GM21737 (cell line): ENCODE measurements around the gene SIX2.
"Not testable (repeated sequence)": the region's sequence is repeated elsewhere in the genome, so short reads cannot be mapped to it uniquely, and the experiment has no call there.

Experiments
- ATAC-seq: cut with Tn5 transposase; IDR thresholded peaks from one replicate; pipeline ENCODE4 v1.9.1; 2021; ENCODE audit warnings: mild to moderate bottlenecking, moderate library complexity; ENCODE audit not compliant: unreplicated experiment

The SIX2 gene

DNA sequence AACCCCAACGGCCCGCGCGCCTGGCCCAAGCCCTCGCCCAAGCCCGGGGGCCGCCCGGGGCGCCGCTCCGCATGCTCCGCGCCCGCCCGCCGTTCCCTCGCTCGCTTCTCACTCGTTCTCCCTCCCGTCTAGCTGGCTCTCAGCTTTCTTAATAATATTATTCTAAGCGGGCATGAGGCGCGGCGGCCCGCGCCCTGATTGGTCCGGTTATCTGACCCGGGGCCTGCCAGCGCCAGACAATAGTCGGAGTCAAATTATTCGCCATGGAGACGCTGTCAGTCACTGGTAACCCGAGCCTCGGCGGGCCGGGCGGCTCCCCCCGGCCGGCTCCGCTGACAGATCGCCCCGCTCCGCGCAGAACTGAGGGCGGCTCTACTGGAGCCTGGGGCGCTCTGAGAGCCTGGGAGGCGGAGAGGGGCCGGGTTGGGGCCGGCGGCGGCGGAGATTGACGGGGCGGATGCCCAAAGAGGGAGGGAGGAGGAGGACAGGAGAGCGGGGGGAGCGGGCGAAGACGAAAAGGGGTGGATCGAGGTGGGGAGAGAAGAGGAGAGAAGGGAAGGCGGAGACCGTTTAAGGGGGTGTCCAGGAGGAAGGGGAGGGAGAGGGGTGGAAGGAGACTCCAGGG, at the start of gene SIX2:
Gene SIX2 (minus strand): TSS at position 150 of the 625 bp plus-strand sequence. CDS start 342 bp downstream, outside the sequence.
- ATAC-seq: no peak

DNA sequence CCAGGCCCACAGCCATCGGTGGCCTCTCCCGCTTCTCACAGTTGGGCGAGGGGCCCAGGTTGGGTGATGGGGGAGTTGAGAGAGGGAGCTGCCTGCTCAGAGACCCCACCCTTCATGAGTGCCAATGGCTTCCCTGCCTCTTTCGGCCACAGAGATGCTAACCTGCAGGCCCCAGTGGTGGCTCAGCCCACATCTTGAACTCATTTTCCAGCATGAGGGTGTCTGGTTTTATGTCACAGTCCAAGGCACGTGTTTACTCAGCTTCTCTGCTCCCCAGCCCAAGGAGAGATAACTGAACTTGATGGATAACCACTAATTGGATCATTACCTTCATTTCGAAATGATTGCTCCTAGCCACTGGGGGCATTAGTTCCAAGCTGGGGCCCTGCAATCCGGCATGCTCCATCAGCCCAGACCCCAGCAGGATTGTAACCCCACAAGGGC, 45.9 kb upstream of the SIX2 start:
- no peak for ATAC-seq

DNA sequence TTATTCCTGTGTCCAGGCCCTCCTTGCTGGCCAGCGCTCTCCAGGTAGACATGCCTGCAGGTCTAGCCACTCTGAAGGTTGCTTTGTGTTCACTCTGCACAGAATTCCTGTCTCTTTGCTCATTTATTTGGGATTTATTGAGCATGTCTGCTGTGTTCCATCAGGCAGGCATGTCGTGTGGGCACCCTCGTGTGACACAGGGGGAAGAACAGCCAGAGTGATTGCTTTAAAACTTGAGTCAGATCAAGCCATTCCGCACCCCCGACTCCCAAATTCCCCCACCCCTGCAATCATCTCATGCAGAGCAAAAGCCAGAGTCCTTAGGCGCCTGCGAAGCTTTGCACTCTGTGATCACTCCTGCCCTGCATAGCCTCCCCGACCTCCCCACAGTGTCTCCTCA, 44.7 kb upstream of the SIX2 start:
- no peak for ATAC-seq

DNA sequence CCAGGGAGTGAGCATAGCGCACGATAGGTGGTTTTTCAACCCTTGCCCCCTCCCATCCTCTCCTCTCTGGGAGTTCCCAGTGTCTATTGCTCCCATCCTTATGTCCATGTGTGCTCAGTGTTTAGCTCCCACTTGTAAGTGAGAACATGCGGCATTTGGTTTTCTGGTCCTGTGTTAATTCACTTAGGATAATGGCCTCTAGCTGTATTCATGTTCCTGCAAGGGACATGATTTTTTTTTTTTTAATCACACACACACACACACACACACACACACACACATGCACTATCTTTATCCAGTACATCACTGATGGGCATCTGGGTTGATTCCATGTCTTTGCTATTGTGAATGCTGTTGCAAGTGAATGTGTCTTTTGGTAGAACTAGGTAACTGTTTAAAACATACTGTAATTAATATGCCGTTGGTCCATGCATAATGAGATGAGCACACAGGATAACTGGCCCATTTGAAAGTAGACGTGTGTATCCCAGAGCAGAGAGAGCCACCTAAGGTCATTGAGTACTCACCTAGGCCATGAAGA, 43.2 kb upstream of the SIX2 start:
- no peak for ATAC-seq

DNA sequence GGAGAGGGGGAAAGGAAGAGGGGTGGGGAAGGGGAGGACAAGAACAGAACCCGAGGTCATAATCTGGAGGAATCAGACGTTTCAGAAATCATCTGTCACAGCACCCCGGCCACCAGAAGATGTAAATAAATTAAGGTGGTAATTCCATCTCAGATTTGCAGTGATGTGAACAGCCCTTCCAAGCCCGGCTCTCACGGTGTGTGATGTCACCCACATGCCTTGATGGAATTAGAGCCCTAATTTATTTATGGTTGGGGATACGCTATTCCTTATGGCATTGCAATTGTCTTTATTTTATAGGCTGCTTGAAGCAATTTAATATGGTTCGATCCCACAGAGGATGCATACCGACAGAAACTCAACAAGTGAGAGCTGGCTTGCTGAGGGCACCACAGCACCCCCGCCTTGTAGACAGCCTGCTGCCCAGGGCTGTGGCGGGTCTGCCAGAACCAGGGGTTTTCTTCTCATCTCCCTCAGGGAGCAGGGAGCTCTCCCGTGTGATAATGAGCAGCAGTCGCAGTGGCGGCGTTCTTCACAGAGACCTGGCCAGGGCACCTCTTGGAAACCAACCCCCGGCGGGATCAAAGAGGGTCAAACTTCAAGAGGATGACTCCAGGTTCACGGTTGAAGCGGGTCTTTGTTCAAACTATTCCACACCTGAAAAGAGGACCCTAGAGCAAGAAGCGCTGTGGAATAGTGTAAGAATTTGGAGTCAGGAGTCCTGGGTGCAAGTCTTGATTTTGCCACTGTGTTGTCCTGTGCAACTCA, 40.5 kb upstream of the SIX2 start:
- ATAC-seq: no peak

DNA sequence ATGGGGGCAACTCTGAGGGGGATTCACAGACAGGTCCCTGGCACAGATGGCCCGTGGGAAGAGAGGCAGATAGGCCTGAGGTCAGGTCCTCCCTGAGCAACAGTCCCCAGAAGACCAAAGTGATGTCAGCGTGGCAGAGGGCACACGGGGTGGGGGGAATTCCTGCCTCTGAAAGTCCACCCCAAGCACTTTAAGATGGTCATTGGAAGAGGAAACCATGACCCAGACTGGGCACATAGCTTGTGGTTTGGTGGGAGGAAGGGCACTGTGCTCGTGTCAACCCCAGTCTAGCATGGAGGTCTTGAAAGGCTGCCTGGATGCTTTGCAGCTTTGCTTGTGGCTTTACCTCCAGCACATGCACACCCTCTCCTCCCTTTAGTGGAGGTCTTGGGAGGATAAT, 38.0 kb upstream of the SIX2 start:
- ATAC-seq: no peak

DNA sequence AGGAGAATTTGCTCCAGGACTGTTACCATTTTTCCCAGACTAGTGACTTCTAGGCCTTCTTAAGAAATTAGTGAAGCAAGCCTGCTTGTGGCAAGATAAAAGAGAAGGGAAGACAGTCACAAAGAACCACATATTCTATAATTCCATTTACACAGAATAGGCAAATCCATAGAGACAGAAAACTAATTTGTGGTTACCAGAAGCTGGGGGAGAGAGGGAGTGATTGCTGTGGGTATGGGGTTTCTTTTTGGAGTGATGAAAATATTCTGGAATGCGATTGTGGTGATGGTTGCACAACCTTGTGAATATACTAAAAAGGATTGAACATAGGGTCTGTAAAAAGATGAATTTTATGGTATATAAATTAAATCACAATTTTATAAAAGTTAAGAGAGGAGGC, 37.5 kb upstream of the SIX2 start:
- no peak for ATAC-seq

DNA sequence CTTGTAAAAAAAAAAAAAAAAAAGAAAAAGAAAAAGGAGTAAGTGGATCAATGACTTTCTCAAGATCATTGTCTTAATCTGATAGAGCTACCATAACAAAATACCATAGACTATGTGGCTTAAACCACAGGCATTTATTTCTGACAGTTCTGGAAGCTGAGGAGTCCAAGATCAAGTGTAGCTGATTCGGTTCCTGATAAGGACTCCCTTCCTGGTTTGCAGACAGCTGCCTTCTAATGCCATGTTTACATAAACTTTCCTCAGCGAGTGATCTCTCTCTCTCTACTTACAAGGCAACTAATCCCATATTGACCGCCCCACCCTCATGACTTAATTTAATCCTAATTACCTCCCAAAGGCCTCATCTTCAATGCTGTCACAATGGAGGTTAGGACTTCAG, 36.5 kb upstream of the SIX2 start:
- no peak for ATAC-seq

DNA sequence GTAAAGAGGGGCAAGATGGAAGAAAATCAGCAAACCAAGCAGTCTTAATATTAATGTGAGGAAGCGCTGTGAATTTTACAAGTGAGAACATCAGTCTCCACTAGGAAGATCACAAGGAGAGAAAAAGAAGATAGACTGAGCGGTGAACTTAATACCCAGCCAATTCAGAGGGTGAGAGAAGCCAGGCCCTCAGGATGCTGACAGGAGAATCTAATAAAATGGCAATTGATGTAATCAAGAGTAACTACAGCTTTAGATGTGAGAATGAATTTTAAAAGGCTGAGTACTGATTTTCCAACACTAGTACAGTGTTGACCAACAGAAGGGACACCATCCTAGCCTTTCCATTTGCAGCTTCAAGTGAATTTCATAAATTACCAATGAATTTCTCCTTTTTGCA, 35.7 kb upstream of the SIX2 start:
- ATAC-seq: no peak

DNA sequence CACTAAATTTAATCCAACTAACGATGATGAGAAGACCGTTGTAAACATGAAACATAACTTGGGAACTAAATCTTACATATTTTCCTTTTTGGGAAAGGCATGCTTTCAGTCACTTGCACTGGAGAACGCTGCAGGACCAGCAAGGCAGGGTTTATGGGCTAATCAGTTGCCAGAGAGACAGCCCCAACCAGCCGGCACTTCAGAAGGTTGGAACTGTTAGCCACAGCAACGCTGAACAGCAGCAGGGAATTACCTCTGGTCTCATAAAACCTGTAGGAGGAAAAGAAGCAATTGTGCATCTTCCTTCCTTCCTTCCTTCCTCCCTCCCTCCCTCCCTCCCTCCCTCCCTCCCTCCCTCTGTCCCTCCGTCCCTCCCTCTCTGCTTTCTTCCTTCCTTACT, 33.9 kb upstream of the SIX2 start:
- ATAC-seq: no peak

DNA sequence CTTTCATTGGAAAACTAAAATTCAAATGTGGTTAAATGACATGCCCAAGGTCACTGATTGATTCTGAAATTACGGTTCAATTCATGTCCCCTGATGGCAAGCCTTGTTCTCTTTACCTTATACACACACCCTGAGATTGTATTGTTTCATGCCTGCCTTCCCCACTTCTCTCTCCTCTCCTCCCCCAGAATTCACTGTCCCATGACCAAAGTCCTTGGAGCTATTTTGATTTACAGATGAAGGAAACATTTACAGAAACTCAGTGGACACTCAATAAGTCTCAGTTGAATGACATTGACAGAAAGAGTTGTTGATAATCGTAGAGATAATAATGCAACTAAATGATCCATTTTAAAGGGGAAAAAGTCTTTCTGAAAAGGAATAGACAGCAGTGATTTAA, 33.1 kb upstream of the SIX2 start:
- ATAC-seq: no peak

DNA sequence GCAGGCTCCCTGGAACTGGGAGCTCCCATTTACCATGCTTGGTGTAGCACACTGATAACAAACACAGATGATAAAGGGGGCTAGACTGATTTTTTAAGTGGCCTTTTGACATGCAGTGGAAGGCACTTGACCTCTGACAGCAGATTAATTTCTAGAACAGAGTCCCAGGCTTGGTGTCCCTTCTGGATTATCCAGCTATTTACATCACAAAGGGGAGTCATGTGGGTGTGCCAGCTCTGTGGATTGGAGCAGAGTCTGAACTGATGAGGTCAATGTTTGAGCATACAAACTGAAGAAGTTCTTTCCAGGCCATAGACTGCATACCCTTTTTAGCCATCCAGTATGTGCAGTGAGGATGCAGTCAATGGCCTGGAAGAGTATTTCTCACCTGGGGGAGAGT, 31.5 kb upstream of the SIX2 start:
- no peak for ATAC-seq

DNA sequence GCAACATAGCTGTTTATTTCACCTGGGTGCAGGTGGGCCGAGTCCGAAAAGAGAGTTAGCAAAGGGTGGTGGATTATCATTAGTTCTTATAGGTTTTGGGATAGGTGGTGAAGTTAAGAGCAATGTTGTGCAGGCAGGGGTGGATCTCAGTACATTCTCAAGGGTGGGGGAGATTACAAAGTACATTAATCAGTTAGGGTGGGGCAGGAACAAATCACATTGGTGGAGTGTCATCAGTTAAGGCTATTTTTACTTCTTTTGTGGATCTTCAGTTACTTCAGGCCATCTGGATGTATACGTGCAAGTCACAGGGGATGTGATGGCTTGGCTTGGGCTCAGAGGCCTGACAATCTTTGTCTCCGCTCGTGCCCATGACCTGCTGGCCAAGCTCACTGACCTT, 30.6 kb upstream of the SIX2 start:
- not testable (repeated sequence) for ATAC-seq

DNA sequence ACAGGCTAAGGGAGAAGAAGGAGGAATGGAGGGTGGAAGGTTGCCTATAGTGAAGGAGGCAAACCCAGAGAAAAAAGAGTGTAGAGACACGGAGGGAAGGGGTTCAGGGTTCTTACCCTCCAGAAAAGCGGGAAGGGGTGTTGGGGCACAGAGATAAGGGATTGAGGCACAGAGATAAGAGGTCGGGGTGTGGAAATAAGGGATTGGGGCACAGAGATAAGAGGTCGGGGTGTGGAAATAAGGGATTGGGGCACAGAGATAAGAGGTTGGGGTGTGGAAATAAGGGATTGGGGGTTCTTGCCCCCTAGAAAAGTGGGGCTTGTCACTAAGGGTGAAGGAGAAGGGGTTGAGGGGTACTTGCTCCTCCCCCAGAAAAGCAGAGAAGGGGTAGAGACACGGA, 29.6 kb upstream of the SIX2 start:
- ATAC-seq: not testable (repeated sequence)

DNA sequence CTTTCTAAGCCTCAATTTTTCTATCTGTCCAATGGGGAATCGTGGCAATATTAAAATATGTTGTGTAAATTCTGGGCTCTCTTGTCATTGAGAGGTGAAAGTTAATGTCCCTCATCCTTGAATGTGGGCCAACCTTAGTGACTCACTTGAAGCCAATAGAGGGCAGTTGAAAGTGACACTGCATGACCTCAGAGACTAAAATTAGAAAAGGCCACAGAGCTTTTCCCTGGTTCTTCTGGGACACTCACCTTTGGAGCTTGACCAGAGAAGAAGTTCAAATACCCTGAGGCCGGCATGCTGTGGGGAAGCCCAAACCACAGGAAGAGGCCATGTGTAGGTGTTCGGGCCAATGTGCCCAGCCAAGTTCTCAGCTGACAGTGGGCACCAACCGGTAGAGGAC, 24.1 kb upstream of the SIX2 start:
- no peak for ATAC-seq

DNA sequence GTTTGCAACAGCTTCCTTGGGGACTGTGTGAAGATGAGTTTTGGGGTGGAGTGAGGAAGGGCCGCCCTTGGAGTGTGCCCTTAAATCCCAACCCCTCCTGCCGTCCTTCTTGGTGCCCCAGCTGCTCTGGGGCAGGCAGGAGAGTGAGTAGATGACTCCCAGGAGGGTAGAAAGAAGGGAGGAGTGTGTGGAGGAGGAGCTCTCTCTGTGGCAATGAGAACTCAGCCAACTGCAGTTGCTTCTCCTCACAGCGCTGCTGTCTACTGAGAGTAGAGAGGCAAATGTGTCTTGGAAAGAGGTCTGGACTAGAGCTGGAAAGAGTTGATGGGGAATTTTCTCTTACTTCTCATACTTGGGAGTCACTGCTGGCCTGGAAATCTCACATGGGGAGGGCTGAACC, 21.8 kb upstream of the SIX2 start:
- ATAC-seq: no peak

DNA sequence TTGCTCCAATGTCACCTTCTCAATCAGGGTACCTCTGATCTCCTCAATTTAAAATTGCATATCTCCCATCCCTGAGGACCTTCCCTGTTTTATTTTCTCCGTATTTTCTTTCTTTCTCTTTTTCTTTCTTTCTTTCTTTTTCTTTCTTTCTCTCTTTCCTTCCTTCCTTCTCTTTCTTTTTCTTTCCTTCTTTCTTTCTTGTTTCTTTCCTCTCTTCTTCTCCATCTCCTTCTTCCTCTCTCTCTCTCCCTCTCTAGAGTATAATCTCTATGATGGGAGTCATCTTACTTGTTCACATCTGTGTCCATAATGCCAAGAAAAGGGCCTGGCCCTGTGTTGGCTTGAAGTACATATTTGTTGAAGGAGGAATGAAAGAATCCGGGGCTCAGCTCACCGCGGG, 21.3 kb upstream of the SIX2 start:
- ATAC-seq: no peak

DNA sequence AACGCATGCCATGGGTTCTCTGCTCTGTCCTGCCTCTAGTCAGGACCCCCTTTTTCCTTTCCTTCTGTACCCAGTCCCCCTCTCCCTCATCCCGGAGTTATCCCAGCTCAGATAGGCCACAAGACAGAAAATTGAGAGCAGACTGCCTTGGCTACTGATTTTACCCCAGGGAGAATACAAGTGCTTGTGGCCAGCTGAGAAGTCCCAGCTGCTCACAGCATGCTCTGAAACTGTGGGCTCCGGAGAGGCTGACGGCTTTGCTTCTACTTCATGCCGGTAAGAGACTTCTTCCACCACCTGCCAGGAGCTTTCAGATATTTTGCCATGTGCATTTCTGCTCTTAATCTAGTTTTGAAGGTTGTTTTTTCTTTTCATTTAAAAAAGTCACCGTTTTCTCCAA, 20.0 kb upstream of the SIX2 start:
- ATAC-seq: no peak

DNA sequence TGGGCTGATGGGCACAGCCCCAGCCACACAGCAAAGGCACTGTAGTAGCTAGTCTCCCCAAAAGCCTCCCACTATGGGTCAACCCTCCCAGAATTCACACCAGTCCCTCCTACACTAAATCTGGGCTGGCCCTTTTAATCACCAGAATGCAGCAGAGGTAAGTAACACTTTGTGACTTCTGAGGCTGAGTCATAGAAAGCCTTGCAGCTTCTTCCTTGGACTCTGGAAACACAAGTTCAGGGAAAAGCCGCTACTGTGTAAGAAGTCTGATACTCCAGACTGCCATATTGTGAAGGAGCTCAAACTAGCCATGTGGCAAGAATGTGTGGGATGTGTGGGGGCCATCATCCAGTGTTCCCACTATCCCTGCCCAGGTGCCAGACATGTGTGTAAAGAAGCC, 19.0 kb upstream of the SIX2 start:
- no peak for ATAC-seq

DNA sequence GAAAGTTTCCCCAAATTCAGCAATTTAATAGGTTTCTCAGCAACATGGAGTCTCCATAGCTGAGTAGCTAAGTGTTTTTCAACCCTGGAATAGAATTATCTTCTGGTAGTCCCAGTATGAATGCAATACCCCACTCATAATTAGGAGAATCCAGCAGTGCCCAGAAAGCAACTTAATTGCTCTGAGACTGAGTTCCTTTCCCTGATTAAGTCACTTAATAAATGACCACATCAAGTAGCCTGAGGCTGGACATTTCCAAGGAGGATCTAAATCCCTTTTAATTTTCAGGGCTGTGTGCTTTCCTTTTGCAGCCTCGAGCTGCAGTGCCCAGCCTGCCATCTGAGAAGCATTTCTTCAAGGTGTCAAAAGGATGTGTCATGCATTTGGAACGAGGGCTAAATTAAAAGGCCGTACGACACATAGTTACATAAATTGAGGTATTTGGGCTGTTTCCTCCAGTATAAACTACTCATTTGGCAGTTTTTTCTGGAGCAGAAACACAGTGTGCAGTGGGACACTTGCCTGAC, 17.7 kb upstream of the SIX2 start:
- ATAC-seq: no peak

DNA sequence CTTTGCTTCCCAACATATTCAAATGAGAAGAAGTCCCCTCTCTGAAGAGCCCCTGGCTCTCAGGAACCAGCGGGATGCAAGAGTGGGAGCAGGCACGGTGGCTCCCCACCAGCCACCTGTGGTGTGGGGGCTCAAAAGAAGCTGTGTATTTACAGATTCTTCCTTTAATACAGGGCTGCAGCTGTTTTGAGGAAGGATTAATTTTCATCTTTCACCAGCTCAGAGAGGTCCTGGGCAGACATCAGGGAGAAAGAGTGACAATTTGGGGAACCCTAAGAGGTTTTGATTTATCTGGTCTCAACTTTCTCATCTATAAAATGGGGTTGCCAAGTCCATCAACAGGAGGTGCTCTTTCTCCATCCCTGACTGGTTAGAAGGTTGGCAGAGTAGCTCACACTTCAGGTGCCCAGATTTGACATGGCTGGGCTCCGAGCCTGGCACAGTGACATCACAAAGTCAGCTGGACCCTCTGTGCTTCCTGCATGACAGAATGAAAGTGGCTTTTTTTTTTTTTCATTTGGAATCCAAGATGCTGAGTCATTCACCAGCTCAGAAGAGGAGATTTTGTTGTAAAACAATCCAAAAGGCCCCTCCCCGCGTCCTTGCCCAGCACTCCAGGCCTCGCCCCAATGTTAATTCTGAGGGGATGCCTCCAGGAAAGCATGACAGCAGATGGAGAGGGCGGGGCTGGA, 15.5 kb upstream of the SIX2 start:
- ATAC-seq: no peak

DNA sequence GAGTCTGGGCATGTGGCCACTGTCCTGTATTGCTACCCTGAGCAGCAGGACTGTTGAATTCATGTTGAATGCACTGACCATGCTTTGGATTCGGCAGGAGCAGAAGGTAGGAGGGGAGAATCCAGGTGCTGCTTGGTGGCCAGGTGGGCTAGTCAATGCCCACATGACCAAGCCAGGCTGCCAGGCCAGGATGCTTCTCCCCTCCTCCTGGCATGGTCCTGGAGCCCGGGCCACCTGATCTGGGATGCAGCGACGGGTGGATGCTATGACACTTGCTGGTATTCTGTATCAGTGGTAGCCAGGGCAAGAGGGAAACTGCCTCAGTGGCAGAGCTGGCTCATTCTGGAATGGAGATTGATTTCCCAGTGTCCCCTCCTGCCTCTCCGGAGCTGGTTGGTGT, 14.8 kb upstream of the SIX2 start:
- ATAC-seq: no peak
